Neural crest cell (in vitro differentiated cells): ENCODE measurements around the gene GABPB1. TPM values are rescaled to one million over a fixed set of nuclear protein-coding genes. Genes with fewer than 3 reads are reported as not detected.

Experiments
- DNase-seq: peaks from one replicate; pipeline ENCODE4 v3.0.0; 2021; ENCODE audit warnings: low read depth, mixed read lengths, low spot score
- H3K27ac Mint-ChIP-seq: one replicate; pipeline ENCODE4 v1.8.0; 2021; ENCODE audit warnings: mild to moderate bottlenecking, mixed read lengths; ENCODE audit not compliant: unreplicated experiment
- H3K27me3 Mint-ChIP-seq: 2 replicates; pipeline ENCODE4 v1.8.0; 2021; ENCODE audit warnings: low read depth, mild to moderate bottlenecking, mixed read lengths
- H3K36me3 Mint-ChIP-seq: 2 replicates; pipeline ENCODE4 v1.8.0; 2021; ENCODE audit warnings: low read depth, mild to moderate bottlenecking, mixed read lengths
- H3K4me1 Mint-ChIP-seq: 2 replicates; pipeline ENCODE4 v1.8.0; 2021; ENCODE audit warnings: mixed read lengths
- H3K4me3 Mint-ChIP-seq: one replicate; pipeline ENCODE4 v1.8.0; 2021; ENCODE audit warnings: mild to moderate bottlenecking, mixed read lengths
- H3K9me3 Mint-ChIP-seq: 2 replicates; pipeline ENCODE4 v1.8.0; 2021; ENCODE audit warnings: mixed read lengths
- total RNA-seq: library from RNA; stranded (reverse); gene quantifications from 2 replicates; pipeline ENCODE4 v1.2.1, GENCODE V29; 2021
- TF ChIP-seq, protein P1 (sequence below): fragments of 200-600 bp; sonication (generic); conservative IDR thresholded peaks from 2 replicates; pipeline ENCODE4 v1.5.0; 2021; ENCODE audit warnings: antibody characterized with exemption, mild to moderate bottlenecking

GABPB1 gene
- total RNA-seq, 1 donor from 2014 or later: 37.8 TPM

- H3K9me3 Mint-ChIP-seq: no peaks in the 10 kb centered on the region
- H3K27me3 Mint-ChIP-seq: no peaks in the 10 kb centered on the region
- TF ChIP-seq, protein P1, sequence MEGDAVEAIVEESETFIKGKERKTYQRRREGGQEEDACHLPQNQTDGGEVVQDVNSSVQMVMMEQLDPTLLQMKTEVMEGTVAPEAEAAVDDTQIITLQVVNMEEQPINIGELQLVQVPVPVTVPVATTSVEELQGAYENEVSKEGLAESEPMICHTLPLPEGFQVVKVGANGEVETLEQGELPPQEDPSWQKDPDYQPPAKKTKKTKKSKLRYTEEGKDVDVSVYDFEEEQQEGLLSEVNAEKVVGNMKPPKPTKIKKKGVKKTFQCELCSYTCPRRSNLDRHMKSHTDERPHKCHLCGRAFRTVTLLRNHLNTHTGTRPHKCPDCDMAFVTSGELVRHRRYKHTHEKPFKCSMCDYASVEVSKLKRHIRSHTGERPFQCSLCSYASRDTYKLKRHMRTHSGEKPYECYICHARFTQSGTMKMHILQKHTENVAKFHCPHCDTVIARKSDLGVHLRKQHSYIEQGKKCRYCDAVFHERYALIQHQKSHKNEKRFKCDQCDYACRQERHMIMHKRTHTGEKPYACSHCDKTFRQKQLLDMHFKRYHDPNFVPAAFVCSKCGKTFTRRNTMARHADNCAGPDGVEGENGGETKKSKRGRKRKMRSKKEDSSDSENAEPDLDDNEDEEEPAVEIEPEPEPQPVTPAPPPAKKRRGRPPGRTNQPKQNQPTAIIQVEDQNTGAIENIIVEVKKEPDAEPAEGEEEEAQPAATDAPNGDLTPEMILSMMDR: no peak
- no peak overlapping the region for H3K4me3 Mint-ChIP-seq
- no peak for DNase-seq
- H3K27ac Mint-ChIP-seq: no peak overlapping the region
- no peaks in the 10 kb centered on the region for H3K36me3 Mint-ChIP-seq
- H3K4me1 Mint-ChIP-seq: peaks cover 14% of the 10 kb centered on the region
Measured at GRCh38 chr15:50232791-50233190, 122.2 kb downstream of the GABPB1 start.

DNA sequence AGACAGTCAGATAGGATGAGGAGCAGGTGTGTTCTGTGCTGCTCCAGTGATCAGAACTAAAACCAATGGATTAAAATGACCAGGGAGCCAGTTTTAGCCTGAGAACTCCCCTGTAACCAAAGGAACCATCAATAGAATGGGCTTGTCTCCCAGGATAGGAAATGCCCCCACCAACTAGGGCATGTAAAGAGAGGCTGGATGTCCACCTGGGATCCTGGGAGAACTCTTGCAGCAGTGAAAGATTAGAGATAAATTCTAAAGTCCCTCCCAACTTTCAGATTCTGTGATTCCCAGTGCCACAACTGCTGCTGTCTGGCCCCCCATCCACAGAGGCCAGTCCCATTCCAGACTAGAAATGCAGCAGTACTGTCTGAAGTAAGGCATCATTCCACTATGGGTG, 123.2 kb downstream of the GABPB1 start:
- Mint-ChIP-seq H3K36me3 (no peaks in the 10 kb centered on the region), H3K27ac (no peak overlapping the region), H3K9me3 (no peaks in the 10 kb centered on the region), H3K4me3 (no peak overlapping the region), H3K4me1 (peaks cover 14% of the 10 kb centered on the region), H3K27me3 (no peaks in the 10 kb centered on the region)
- TF ChIP-seq, protein P1: no peak
- DNase-seq: no peak

- Mint-ChIP-seq H3K27ac (no peak overlapping the region), H3K36me3 (no peaks in the 10 kb centered on the region), H3K4me1 (no peaks in the 10 kb centered on the region), H3K27me3 (no peaks in the 10 kb centered on the region), H3K9me3 (no peaks in the 10 kb centered on the region), H3K4me3 (no peak overlapping the region)
- TF ChIP-seq, protein P1: no peak
- DNase-seq: no peak
Measured at GRCh38 chr15:50229336-50229735, 125.7 kb downstream of the GABPB1 start.

DNA sequence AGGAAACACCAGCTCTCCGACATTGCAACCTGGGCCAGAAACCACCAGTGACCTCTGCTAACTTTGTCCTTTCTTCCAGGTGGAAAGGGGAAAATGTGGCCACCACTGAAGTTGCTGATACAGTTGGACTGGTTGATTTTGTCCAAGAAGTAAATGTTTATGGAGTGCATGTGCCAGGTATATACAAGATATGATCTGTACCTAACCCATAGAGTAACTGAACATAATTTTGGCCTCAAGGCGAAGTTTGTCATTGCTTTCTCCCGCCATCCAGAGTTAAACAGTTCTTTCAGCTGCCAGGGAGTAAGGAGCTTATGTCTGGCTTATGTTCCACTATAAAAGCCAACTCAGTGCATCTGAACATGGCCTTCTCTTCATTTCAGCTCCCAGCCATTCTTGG, 126.1 kb downstream of the GABPB1 start:
- no peaks in the 10 kb centered on the region for H3K9me3 Mint-ChIP-seq
- H3K27ac Mint-ChIP-seq: no peak overlapping the region
- TF ChIP-seq, protein P1: no peak
- no peak for DNase-seq
- H3K36me3 Mint-ChIP-seq: no peaks in the 10 kb centered on the region
- H3K4me1 Mint-ChIP-seq: no peaks in the 10 kb centered on the region
- no peak overlapping the region for H3K4me3 Mint-ChIP-seq
- H3K27me3 Mint-ChIP-seq: no peaks in the 10 kb centered on the region

GRCh38 chr15:50227076-50227475, 127.9 kb downstream of the GABPB1 start:
- Mint-ChIP-seq H3K4me3 (no peak overlapping the region), H3K4me1 (peaks cover 2% of the 10 kb centered on the region), H3K36me3 (no peaks in the 10 kb centered on the region), H3K27me3 (no peaks in the 10 kb centered on the region), H3K9me3 (no peaks in the 10 kb centered on the region), H3K27ac (no peak overlapping the region)
- DNase-seq: no peak
- TF ChIP-seq, protein P1: no peak

DNA sequence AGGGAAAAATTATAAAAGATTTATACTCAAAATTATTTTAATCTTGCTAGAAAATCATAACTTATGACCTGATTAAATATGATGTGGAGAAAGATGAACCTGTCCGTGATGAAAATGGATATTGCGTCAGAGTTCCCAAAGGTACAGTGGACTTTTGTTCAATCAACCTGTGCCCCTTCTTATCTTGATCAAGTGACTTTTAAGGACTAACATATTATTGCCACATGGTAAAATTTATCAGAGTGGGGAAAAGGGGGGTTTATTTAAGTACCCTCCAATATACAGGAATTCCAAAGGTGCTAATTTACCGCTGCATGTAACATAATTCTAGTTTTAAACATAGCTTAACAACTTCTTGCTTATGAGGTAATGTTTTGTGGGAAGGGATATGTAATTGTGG, 129.1 kb downstream of the GABPB1 start:
- no peak overlapping the region for H3K27ac Mint-ChIP-seq
- no peaks in the 10 kb centered on the region for H3K27me3 Mint-ChIP-seq
- TF ChIP-seq, protein P1: no peak
- peaks cover 3% of the 10 kb centered on the region for H3K4me1 Mint-ChIP-seq
- no peaks in the 10 kb centered on the region for H3K36me3 Mint-ChIP-seq
- no peak for DNase-seq
- H3K4me3 Mint-ChIP-seq: no peak overlapping the region
- H3K9me3 Mint-ChIP-seq: no peaks in the 10 kb centered on the region
